Measurements from ENCODE around the gene CDKAL1.

GRCh38 chr6:20909621-20910020, 375.4 kb downstream of the CDKAL1 start:
- TF ChIP-seq EZH2 (IDR thresholded peaks at IDR 0.05; ENCODE audit: low read length, unreplicated experiment) (no peak), EZH2phosphoT487 (IDR thresholded peaks at IDR 0.05; ENCODE audit: borderline replicate concordance, low read length) (no peak)
- TF ChIP-seq, protein P1, sequence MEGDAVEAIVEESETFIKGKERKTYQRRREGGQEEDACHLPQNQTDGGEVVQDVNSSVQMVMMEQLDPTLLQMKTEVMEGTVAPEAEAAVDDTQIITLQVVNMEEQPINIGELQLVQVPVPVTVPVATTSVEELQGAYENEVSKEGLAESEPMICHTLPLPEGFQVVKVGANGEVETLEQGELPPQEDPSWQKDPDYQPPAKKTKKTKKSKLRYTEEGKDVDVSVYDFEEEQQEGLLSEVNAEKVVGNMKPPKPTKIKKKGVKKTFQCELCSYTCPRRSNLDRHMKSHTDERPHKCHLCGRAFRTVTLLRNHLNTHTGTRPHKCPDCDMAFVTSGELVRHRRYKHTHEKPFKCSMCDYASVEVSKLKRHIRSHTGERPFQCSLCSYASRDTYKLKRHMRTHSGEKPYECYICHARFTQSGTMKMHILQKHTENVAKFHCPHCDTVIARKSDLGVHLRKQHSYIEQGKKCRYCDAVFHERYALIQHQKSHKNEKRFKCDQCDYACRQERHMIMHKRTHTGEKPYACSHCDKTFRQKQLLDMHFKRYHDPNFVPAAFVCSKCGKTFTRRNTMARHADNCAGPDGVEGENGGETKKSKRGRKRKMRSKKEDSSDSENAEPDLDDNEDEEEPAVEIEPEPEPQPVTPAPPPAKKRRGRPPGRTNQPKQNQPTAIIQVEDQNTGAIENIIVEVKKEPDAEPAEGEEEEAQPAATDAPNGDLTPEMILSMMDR (conservative IDR thresholded peaks at IDR 0.05; ENCODE audit: low read depth, low read length): no peak
